Measurements from ENCODE around the gene GALNT3. TPM values are rescaled to one million over a fixed set of nuclear protein-coding genes. Genes with fewer than 3 reads are reported as not detected.

Gene GALNT3
- total and polyA plus RNA-seq, 9 of the 15 experiments (the other 6 are each of a cell fraction or from before 2014, with no cell fraction given) = 0.03 to 0.29 (median 0.06) TPM; not detected in 6

DNA sequence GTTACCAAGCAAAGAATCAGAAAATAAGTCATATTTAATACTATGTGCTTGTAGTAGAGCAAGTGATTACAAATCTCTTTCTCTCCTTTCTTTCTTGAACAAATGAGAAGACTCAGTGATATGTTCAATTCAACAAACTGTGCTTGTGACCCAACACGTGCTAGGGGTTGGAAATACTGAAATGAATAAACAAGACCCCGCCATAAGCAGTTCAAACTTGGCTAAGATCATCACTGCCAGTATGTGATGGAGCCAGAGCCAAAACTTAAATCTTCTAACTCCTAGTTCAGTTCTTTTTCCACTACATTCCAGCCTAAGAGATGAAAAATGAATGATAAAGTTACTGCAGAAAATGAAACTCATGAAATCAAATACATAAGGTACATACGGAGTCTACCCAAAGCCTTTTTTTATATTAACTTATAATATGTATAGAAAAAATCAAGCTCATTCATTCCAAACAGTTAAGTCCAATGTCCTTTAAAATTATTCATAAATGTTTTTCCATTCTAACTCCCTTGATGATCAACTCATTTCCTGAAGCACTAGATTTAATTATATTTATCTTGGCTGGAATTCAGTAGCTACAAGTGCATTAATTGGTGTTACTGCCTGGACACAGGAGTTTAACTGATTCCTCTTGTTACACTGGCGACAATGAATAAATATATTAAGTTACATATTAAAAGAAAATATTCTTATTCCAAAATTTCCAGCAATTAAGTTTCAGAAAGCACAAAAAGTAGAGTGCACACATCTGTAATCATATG is 36.0 kb downstream of the GALNT3 start:
- H3K79me2 ChIP-seq (ENCODE audit: control insufficient read depth, insufficient read depth, low read length) = no peaks in the 10 kb centered on the region
- no peak overlapping the region for H3K27ac ChIP-seq (ENCODE audit: extremely low read depth, low read depth, low read length)
- no peak for ATAC-seq
- H3K4me1 ChIP-seq (replicated peaks in 1 of 2; ENCODE audit: control insufficient read depth in 2 of 2, insufficient read depth in 2 of 2, low read length in 2 of 2) = no peaks in the 10 kb centered on the region
- intact Hi-C loops (cut with micrococcal nuclease) = no loop called here
- no peaks in the 10 kb centered on the region for H3K9me1 ChIP-seq (ENCODE audit: control insufficient read depth, insufficient read depth, low read length)
- no peak overlapping the region for H3K4me3 ChIP-seq
- no peaks in the 10 kb centered on the region for H3K9me3 ChIP-seq (replicated peaks; ENCODE audit: control insufficient read depth, insufficient read depth, low read depth, low read length)
- no peaks in the 10 kb centered on the region for H3K27me3 ChIP-seq (ENCODE audit: control insufficient read depth in 2 of 2, insufficient read depth in 2 of 2, low read length in 2 of 2)
- TF ChIP-seq ZNF431 (CRISPR knock-in tag; IDR thresholded peaks at IDR 0.05) = no peak
- H2AFZ ChIP-seq (ENCODE audit: low read depth, low read length) = no peak overlapping the region
- ChIA-PET CTCF (ENCODE audit: low intra/inter-chr PET ratio) (no interaction called here), POLR2A (no interaction called here)
- 0% methylated on average over 4 of the region's 4 CpGs for WGBS (ENCODE audit: insufficient coverage, low coverage, missing lambda C conversion rate)
- DNase-seq (ENCODE audit: extremely low read depth in 1 of 4, low spot score in 3 of 4) = no peak
- H3K4me2 ChIP-seq (ENCODE audit: insufficient read depth, low read length) = no peak overlapping the region
- H4K20me1 ChIP-seq (replicated peaks; ENCODE audit: control insufficient read depth, insufficient read depth, low read length) = no peaks in the 10 kb centered on the region
- H3K36me3 ChIP-seq (ENCODE audit: control insufficient read depth, insufficient read depth, low read length) = no peaks in the 10 kb centered on the region
- BruUV-seq (replicated peaks) = no TSS peak
- H3K9ac ChIP-seq (ENCODE audit: insufficient read depth in 1 of 2, low read depth in 2 of 2, low read length in 2 of 2) = no peak overlapping the region
- in situ Hi-C loops (cut with MboI) = no loop called here
- FAIRE-seq = no peak

DNA sequence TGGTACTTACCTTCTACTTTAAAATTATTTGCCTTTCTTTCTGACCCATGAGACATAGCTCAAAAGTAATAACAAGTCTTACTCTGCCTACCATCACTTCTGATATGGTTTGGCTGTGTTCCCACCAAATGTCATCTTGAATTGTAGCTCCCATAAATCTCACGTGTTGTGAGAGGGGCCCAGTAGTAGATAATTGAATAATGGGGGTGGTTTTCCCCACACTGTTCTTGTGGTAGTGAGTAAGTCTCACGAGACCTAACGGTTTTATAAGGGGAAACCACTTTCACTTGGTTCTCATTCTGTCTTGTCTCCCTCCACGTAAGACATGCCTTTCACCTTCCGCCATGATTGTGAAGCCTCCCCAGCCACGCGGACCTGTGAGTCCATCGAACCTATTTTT is 47.5 kb downstream of the GALNT3 start:
- BruUV-seq (replicated peaks) = no TSS peak
- no peak for ATAC-seq
- no peaks in the 10 kb centered on the region for H3K9me3 ChIP-seq (replicated peaks; ENCODE audit: control insufficient read depth, insufficient read depth, low read depth, low read length)
- CTCF ChIA-PET (ENCODE audit: low intra/inter-chr PET ratio) = no interaction called here
- H3K9ac ChIP-seq (ENCODE audit: insufficient read depth in 1 of 2, low read depth in 2 of 2, low read length in 2 of 2) = no peak overlapping the region
- H3K4me1 ChIP-seq (replicated peaks in 1 of 2; ENCODE audit: control insufficient read depth in 2 of 2, insufficient read depth in 2 of 2, low read length in 2 of 2) = no peaks in the 10 kb centered on the region
- H3K4me3 ChIP-seq = no peak overlapping the region
- H2AFZ ChIP-seq (ENCODE audit: low read depth, low read length) = no peak overlapping the region
- no peaks in the 10 kb centered on the region for H3K79me2 ChIP-seq (ENCODE audit: control insufficient read depth, insufficient read depth, low read length)
- H3K9me1 ChIP-seq (ENCODE audit: control insufficient read depth, insufficient read depth, low read length) = no peaks in the 10 kb centered on the region
- TF ChIP-seq, protein P1, sequence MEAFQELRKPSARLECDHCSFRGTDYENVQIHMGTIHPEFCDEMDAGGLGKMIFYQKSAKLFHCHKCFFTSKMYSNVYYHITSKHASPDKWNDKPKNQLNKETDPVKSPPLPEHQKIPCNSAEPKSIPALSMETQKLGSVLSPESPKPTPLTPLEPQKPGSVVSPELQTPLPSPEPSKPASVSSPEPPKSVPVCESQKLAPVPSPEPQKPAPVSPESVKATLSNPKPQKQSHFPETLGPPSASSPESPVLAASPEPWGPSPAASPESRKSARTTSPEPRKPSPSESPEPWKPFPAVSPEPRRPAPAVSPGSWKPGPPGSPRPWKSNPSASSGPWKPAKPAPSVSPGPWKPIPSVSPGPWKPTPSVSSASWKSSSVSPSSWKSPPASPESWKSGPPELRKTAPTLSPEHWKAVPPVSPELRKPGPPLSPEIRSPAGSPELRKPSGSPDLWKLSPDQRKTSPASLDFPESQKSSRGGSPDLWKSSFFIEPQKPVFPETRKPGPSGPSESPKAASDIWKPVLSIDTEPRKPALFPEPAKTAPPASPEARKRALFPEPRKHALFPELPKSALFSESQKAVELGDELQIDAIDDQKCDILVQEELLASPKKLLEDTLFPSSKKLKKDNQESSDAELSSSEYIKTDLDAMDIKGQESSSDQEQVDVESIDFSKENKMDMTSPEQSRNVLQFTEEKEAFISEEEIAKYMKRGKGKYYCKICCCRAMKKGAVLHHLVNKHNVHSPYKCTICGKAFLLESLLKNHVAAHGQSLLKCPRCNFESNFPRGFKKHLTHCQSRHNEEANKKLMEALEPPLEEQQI (IDR thresholded peaks at IDR 0.05) = no peak
- no peak for TF ChIP-seq TAF7 (tag; IDR thresholded peaks at IDR 0.05)
- no peak for TF ChIP-seq MLLT1 (IDR thresholded peaks at IDR 0.05)
- no peak for TF ChIP-seq FOXM1 (IDR thresholded peaks at IDR 0.05; ENCODE audit: low read depth)
- no peak for TF ChIP-seq FOXM1 (CRISPR knock-in tag; IDR thresholded peaks at IDR 0.05; ENCODE audit: low read depth)
- TF ChIP-seq SPI1 (IDR thresholded peaks at IDR 0.05; ENCODE audit: borderline replicate concordance, low read depth, low read length) = no peak
- no peak for FAIRE-seq
- under 1% methylated on average over 8 of the region's 8 CpGs for WGBS (ENCODE audit: insufficient coverage, low coverage, missing lambda C conversion rate)
- no peak overlapping the region for H3K27ac ChIP-seq (ENCODE audit: extremely low read depth, low read depth, low read length)
- no peaks in the 10 kb centered on the region for H3K27me3 ChIP-seq (ENCODE audit: control insufficient read depth in 2 of 2, insufficient read depth in 2 of 2, low read length in 2 of 2)
- no peaks in the 10 kb centered on the region for H4K20me1 ChIP-seq (replicated peaks; ENCODE audit: control insufficient read depth, insufficient read depth, low read length)
- no peaks in the 10 kb centered on the region for H3K36me3 ChIP-seq (ENCODE audit: control insufficient read depth, insufficient read depth, low read length)
- no peak for DNase-seq (ENCODE audit: extremely low read depth in 1 of 4, low spot score in 3 of 4)
- POLR2A ChIA-PET = no interaction called here
- in situ Hi-C loops (cut with MboI) = no loop called here
- no peak overlapping the region for H3K4me2 ChIP-seq (ENCODE audit: insufficient read depth, low read length)
- intact Hi-C loops (cut with micrococcal nuclease) = no loop called here
